Measurements from ENCODE around the gene PMM1.

DNA sequence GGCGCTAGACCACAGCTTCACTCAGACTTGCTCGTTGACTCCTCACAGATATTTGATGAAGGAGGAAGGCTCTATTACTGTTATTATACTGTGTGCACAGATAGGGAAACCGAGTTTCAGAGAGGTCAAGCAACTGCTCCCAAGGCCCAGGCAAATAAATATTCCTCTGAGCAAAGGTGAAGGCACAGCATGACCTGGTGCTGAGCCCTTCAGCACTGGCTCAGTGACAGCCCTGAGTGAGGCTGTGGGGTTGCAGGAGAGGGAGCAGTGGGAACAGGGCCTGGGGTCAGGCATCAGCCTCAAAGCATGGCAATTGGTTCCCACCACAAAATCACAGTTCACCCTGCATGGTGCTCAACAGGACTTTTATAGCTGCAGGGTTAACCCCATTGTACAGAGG lies 52.4 kb downstream of the PMM1 start:
- TF ChIP-seq, protein P1, sequence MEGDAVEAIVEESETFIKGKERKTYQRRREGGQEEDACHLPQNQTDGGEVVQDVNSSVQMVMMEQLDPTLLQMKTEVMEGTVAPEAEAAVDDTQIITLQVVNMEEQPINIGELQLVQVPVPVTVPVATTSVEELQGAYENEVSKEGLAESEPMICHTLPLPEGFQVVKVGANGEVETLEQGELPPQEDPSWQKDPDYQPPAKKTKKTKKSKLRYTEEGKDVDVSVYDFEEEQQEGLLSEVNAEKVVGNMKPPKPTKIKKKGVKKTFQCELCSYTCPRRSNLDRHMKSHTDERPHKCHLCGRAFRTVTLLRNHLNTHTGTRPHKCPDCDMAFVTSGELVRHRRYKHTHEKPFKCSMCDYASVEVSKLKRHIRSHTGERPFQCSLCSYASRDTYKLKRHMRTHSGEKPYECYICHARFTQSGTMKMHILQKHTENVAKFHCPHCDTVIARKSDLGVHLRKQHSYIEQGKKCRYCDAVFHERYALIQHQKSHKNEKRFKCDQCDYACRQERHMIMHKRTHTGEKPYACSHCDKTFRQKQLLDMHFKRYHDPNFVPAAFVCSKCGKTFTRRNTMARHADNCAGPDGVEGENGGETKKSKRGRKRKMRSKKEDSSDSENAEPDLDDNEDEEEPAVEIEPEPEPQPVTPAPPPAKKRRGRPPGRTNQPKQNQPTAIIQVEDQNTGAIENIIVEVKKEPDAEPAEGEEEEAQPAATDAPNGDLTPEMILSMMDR (IDR thresholded peaks at IDR 0.05; ENCODE audit: poor library complexity, severe bottlenecking), result no peak
- TF ChIP-seq EP300 (conservative IDR thresholded peaks at IDR 0.05; ENCODE audit: poor library complexity, severe bottlenecking), result no peak
- no peak for TF ChIP-seq POLR2AphosphoS5 (IDR thresholded peaks at IDR 0.05)
- TF ChIP-seq EZH2 (IDR thresholded peaks at IDR 0.05; ENCODE audit: borderline replicate concordance, insufficient read depth, low read length, poor library complexity, severe bottlenecking), result no peak
- no peak for TF ChIP-seq TAF1 (IDR thresholded peaks at IDR 0.05; ENCODE audit: low read depth)
- TF ChIP-seq, protein P2, sequence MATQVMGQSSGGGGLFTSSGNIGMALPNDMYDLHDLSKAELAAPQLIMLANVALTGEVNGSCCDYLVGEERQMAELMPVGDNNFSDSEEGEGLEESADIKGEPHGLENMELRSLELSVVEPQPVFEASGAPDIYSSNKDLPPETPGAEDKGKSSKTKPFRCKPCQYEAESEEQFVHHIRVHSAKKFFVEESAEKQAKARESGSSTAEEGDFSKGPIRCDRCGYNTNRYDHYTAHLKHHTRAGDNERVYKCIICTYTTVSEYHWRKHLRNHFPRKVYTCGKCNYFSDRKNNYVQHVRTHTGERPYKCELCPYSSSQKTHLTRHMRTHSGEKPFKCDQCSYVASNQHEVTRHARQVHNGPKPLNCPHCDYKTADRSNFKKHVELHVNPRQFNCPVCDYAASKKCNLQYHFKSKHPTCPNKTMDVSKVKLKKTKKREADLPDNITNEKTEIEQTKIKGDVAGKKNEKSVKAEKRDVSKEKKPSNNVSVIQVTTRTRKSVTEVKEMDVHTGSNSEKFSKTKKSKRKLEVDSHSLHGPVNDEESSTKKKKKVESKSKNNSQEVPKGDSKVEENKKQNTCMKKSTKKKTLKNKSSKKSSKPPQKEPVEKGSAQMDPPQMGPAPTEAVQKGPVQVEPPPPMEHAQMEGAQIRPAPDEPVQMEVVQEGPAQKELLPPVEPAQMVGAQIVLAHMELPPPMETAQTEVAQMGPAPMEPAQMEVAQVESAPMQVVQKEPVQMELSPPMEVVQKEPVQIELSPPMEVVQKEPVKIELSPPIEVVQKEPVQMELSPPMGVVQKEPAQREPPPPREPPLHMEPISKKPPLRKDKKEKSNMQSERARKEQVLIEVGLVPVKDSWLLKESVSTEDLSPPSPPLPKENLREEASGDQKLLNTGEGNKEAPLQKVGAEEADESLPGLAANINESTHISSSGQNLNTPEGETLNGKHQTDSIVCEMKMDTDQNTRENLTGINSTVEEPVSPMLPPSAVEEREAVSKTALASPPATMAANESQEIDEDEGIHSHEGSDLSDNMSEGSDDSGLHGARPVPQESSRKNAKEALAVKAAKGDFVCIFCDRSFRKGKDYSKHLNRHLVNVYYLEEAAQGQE (IDR thresholded peaks at IDR 0.05; ENCODE audit: borderline replicate concordance), result no peak
- TF ChIP-seq MXI1 (conservative IDR thresholded peaks at IDR 0.05; ENCODE audit: poor library complexity, severe bottlenecking), result no peak

Data from neural cell (in vitro differentiated cells).